ENCODE results near the gene PTPRT.

PTPRT gene

DNA sequence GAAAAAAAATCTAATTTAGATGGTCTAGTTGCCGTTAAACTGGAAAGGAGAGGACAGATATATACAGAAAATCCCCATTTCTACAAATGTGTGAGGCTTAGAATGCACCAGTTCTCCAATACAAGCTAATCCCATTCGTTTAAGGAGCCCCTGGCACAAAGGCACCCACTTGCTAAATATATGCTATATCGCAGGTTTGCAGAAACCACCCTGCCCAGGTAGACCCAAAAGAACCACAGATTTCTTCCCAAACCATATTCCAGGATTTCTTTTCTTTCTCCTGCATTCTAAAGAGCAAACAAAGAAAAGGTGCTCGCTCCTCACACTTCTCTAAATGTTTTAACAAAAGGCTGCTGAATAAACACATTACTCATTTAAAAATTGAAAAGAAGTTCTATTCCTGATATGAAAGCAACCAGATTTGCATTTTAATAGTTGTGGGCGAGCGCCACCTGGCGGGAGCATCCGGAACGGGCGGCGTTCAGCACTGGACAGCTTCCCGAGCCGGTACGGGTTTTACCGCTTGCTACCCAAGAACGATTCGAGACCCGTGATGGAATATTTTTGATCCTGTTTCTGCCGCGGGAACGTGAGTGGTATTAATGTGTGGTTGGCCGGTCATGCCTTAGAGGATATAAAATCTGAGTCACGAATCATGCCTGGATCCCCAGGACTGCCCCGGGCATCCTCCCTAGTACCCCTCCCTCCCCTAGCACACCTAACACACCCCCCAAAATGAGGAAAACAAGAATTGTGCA, 2.1 kb downstream of the PTPRT start:
- Histone ChIP-seq H3K9me3 (ENCODE audit: insufficient read depth, low read depth, low read length) (no peaks in the 10 kb centered on the region), H3K36me3 (ENCODE audit: insufficient read depth, low read length) (no peaks in the 10 kb centered on the region), H3K27me3 (ENCODE audit: insufficient read depth, low read length) (peaks cover 50% of the 10 kb centered on the region), H3K4me3 (ENCODE audit: low read length) (peak overlapping the region; percentile 41), H3K4me1 (ENCODE audit: insufficient read depth, low read length) (peaks cover 8% of the 10 kb centered on the region; the same call in 1 of the 2 replicates), H3K9ac (ENCODE audit: low read depth, low read length) (no peak overlapping the region), H3K27ac (ENCODE audit: low read depth, low read length) (no peak overlapping the region)
- WGBS: 15% methylated on average over 24 of the region's 24 CpGs

- no peak overlapping the region for H3K4me3 ChIP-seq (ENCODE audit: low read length)
- 80% methylated on average over 9 of the region's 9 CpGs for WGBS
- H3K9ac ChIP-seq (ENCODE audit: low read depth, low read length): no peak overlapping the region
- H3K27ac ChIP-seq (ENCODE audit: low read depth, low read length): no peak overlapping the region
- H3K27me3 ChIP-seq (ENCODE audit: insufficient read depth, low read length): peaks cover 38% of the 10 kb centered on the region
- peaks cover 8% of the 10 kb centered on the region; the same call in 1 of the 2 replicates for H3K4me1 ChIP-seq (ENCODE audit: insufficient read depth, low read length)
- no peaks in the 10 kb centered on the region for H3K9me3 ChIP-seq (ENCODE audit: insufficient read depth, low read depth, low read length)
- no peaks in the 10 kb centered on the region for H3K36me3 ChIP-seq (ENCODE audit: insufficient read depth, low read length)
Measured at GRCh38 chr20:43186312-43186711, 3.4 kb downstream of the PTPRT start.

GRCh38 chr20:43185901-43186300, 3.8 kb downstream of the PTPRT start:
- Histone ChIP-seq H3K9ac (ENCODE audit: low read depth, low read length) (no peak overlapping the region), H3K27me3 (ENCODE audit: insufficient read depth, low read length) (peaks cover 34% of the 10 kb centered on the region), H3K9me3 (ENCODE audit: insufficient read depth, low read depth, low read length) (no peaks in the 10 kb centered on the region), H3K4me3 (ENCODE audit: low read length) (no peak overlapping the region), H3K27ac (ENCODE audit: low read depth, low read length) (no peak overlapping the region), H3K4me1 (ENCODE audit: insufficient read depth, low read length) (peaks cover 8% of the 10 kb centered on the region; the same call in 1 of the 2 replicates), H3K36me3 (ENCODE audit: insufficient read depth, low read length) (no peaks in the 10 kb centered on the region)
- WGBS: 85% methylated on average over 4 of the region's 4 CpGs

DNA sequence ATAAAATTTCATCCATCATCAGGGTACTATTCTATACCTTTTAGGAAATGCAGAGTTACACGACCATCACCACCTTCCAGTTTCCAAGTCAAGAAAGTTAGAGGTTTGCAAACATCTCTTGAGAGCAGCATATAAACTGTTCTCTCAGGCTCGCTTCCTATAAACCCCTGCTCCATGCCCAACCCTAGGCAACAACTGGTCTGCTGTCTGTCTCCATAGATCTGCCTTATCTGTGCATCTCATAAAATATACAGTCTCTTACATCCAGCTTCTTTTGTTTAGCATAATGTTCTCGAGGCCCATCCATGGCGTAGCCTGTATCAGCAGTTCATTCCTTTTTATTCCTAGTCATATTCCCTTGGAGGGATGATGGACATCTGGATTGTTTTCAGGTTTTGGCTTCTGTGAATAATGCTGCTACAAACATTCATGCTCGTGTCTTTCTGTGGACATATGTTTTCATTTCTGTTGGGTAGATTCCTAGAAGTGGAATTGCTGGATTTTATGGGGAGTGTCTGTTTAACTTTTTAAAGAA, 6.1 kb downstream of the PTPRT start:
- no peak overlapping the region for H3K4me3 ChIP-seq (ENCODE audit: low read length)
- 85% methylated on average over 5 of the region's 5 CpGs for WGBS
- no peak overlapping the region for H3K9ac ChIP-seq (ENCODE audit: low read depth, low read length)
- H3K36me3 ChIP-seq (ENCODE audit: insufficient read depth, low read length): no peaks in the 10 kb centered on the region
- H3K27ac ChIP-seq (ENCODE audit: low read depth, low read length): no peak overlapping the region
- no peaks in the 10 kb centered on the region for H3K9me3 ChIP-seq (ENCODE audit: insufficient read depth, low read depth, low read length)
- H3K4me1 ChIP-seq (ENCODE audit: insufficient read depth, low read length): peaks cover 8% of the 10 kb centered on the region; the same call in 1 of the 2 replicates
- H3K27me3 ChIP-seq (ENCODE audit: insufficient read depth, low read length): peaks cover 13% of the 10 kb centered on the region

DNA sequence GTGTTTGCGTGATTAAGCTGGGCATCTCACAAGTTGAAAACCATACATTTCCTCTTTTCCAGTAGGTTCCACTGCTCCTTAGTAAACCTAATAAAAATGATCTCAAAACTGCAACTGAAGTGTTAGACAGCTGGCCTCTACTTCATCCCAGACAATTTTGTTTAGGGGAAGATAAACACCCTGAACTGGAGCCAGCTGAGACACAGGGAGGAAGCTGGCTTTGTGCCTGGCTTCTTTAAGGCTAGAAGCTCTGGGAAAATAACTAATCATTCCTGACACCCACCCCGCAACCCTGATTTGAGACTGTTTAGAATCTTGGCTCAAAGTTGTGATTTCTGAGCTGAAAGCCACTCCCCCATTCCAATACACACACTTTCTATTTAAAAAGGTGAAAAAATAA, 11.6 kb downstream of the PTPRT start:
- Histone ChIP-seq H3K4me1 (ENCODE audit: insufficient read depth, low read length) (no peaks in the 10 kb centered on the region), H3K9me3 (ENCODE audit: insufficient read depth, low read depth, low read length) (0 out of 2 replicates have a peak, but pooled peaks cover 2% of the 10 kb centered on the region), H3K36me3 (ENCODE audit: insufficient read depth, low read length) (no peaks in the 10 kb centered on the region), H3K27ac (ENCODE audit: low read depth, low read length) (no peak overlapping the region), H3K9ac (ENCODE audit: low read depth, low read length) (no peak overlapping the region), H3K27me3 (ENCODE audit: insufficient read depth, low read length) (no peaks in the 10 kb centered on the region), H3K4me3 (ENCODE audit: low read length) (no peak overlapping the region)
- WGBS: no CpG with 5 or more reads among the region's 2 CpGs

DNA sequence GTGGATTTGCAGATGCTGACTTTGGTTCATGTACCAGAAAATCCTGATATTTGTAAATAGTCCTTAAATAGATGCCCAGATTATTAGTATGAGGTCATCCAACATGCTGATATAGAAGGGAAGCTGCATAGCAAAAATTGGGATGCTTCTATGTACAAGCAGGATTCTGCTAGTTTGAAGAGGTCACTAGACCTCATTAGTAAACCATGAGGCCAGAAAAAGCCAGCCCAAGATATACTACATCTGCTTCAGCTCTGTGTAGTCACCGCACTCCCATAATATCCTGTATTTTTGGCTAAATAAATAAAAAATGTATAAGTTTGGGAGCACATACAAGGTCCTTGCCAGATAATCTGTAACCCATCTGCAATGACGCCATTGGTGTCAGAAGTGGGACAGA, 13.0 kb downstream of the PTPRT start:
- Histone ChIP-seq H3K36me3 (ENCODE audit: insufficient read depth, low read length) (no peaks in the 10 kb centered on the region), H3K9ac (ENCODE audit: low read depth, low read length) (no peak overlapping the region), H3K4me1 (ENCODE audit: insufficient read depth, low read length) (no peaks in the 10 kb centered on the region), H3K4me3 (ENCODE audit: low read length) (no peak overlapping the region), H3K9me3 (ENCODE audit: insufficient read depth, low read depth, low read length) (0 out of 2 replicates have a peak, but pooled peaks cover 2% of the 10 kb centered on the region), H3K27me3 (ENCODE audit: insufficient read depth, low read length) (no peaks in the 10 kb centered on the region), H3K27ac (ENCODE audit: low read depth, low read length) (no peak overlapping the region)
- 79% methylated on average over 1 of the region's 2 CpGs for WGBS

DNA sequence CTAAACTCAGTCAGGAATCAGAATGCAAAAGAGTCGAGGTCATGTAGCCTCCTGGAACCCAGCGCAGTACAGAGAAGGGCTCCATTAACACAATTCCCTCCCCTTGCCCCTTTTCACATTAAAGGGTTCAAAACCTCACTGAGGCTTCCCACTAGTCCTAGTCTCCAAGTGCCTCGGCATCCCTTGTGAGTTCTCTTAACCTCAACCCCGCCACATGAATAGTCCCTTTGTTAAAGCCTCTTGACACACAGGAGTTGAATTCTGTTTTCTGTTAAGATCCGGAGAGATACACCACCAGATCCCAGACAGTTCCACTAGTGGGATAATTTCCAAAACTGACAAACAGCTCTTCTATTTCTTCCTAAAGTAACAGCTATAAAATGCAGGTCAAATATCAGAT, 17.8 kb downstream of the PTPRT start:
- no peak overlapping the region for H3K27ac ChIP-seq (ENCODE audit: low read depth, low read length)
- no peaks in the 10 kb centered on the region for H3K27me3 ChIP-seq (ENCODE audit: insufficient read depth, low read length)
- 83% methylated on average over 5 of the region's 5 CpGs for WGBS
- H3K4me1 ChIP-seq (ENCODE audit: insufficient read depth, low read length): no peaks in the 10 kb centered on the region
- H3K9ac ChIP-seq (ENCODE audit: low read depth, low read length): no peak overlapping the region
- no peaks in the 10 kb centered on the region for H3K36me3 ChIP-seq (ENCODE audit: insufficient read depth, low read length)
- no peaks in the 10 kb centered on the region for H3K9me3 ChIP-seq (ENCODE audit: insufficient read depth, low read depth, low read length)
- no peak overlapping the region for H3K4me3 ChIP-seq (ENCODE audit: low read length)

DNA sequence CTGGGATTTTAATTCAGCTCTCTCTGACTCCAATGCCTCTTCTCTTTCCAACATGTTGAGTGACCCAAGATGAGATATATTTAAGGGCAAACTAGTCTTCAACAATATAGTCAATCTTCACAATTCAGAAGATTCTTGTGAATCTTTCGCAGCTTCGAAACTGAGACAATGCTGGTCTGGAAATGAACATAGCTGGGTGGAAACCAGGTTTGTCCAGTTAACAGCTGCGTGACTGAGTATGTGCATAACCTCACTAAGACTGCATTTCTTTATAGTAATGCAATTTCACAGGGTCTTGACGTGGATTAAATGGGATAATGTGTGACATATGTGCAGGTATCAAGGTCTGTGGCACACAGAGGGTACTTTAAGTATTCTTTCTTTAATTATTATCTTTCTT, 18.9 kb downstream of the PTPRT start:
- H3K4me3 ChIP-seq (ENCODE audit: low read length): no peak overlapping the region
- H3K36me3 ChIP-seq (ENCODE audit: insufficient read depth, low read length): no peaks in the 10 kb centered on the region
- no peak overlapping the region for H3K9ac ChIP-seq (ENCODE audit: low read depth, low read length)
- 88% methylated on average over 3 of the region's 4 CpGs for WGBS
- no peak overlapping the region for H3K27ac ChIP-seq (ENCODE audit: low read depth, low read length)
- H3K9me3 ChIP-seq (ENCODE audit: insufficient read depth, low read depth, low read length): no peaks in the 10 kb centered on the region
- no peaks in the 10 kb centered on the region for H3K4me1 ChIP-seq (ENCODE audit: insufficient read depth, low read length)
- no peaks in the 10 kb centered on the region for H3K27me3 ChIP-seq (ENCODE audit: insufficient read depth, low read length)

GRCh38 chr20:43167615-43168014, 22.1 kb downstream of the PTPRT start:
- Histone ChIP-seq H3K4me1 (ENCODE audit: insufficient read depth, low read length) (no peaks in the 10 kb centered on the region), H3K27me3 (ENCODE audit: insufficient read depth, low read length) (no peaks in the 10 kb centered on the region), H3K36me3 (ENCODE audit: insufficient read depth, low read length) (no peaks in the 10 kb centered on the region), H3K4me3 (ENCODE audit: low read length) (no peak overlapping the region), H3K9me3 (ENCODE audit: insufficient read depth, low read depth, low read length) (no peaks in the 10 kb centered on the region), H3K27ac (ENCODE audit: low read depth, low read length) (no peak overlapping the region), H3K9ac (ENCODE audit: low read depth, low read length) (no peak overlapping the region)

DNA sequence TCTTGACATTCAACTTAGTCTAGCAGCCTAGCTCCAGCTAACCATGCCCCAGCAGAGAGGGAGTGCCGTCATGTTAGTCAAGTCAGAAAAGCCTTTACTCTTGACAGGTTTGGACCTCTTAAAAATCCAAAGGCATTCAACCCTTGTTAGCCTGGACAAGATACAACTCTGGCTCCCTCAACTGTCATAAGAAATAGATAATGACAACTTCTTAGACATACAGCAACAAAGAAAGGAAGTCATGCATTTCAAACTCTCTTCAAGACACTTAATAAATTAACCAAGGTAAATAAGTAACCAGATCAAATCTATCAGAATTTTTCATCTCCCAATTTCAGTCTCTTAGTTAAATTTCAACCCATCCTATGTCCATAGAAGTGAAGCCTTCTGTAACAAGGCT, 22.7 kb downstream of the PTPRT start:
- H3K9ac ChIP-seq (ENCODE audit: low read depth, low read length): no peak overlapping the region
- no peaks in the 10 kb centered on the region for H3K27me3 ChIP-seq (ENCODE audit: insufficient read depth, low read length)
- no peaks in the 10 kb centered on the region for H3K36me3 ChIP-seq (ENCODE audit: insufficient read depth, low read length)
- H3K4me1 ChIP-seq (ENCODE audit: insufficient read depth, low read length): no peaks in the 10 kb centered on the region
- no peak overlapping the region for H3K4me3 ChIP-seq (ENCODE audit: low read length)
- 90% methylated on average over 1 of the region's 1 CpG for WGBS
- H3K9me3 ChIP-seq (ENCODE audit: insufficient read depth, low read depth, low read length): no peaks in the 10 kb centered on the region
- no peak overlapping the region for H3K27ac ChIP-seq (ENCODE audit: low read depth, low read length)

DNA sequence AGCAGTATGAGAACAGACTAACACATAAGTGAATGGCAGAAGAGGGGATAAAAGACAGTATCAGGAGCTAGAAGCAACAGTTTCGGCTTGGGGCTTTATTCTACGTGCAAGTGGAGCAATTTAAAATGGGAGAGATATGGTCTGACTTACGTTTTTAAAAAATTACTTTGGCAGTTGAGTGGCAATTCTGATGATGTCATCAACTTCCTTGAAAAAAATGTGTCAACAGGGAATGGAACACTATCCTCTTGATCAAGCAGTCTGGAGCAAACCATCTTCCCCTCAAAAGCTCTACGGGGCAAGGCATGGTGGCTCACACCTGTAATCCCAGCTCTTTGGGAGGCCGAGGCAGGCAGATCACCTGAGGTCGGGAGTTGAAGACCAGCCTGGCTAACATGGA, 24.1 kb downstream of the PTPRT start:
- 94% methylated on average over 6 of the region's 6 CpGs for WGBS
- H3K9me3 ChIP-seq (ENCODE audit: insufficient read depth, low read depth, low read length): no peaks in the 10 kb centered on the region
- no peaks in the 10 kb centered on the region for H3K4me1 ChIP-seq (ENCODE audit: insufficient read depth, low read length)
- H3K27me3 ChIP-seq (ENCODE audit: insufficient read depth, low read length): no peaks in the 10 kb centered on the region
- no peaks in the 10 kb centered on the region for H3K36me3 ChIP-seq (ENCODE audit: insufficient read depth, low read length)
- no peak overlapping the region for H3K27ac ChIP-seq (ENCODE audit: low read depth, low read length)
- no peak overlapping the region for H3K4me3 ChIP-seq (ENCODE audit: low read length)
- no peak overlapping the region for H3K9ac ChIP-seq (ENCODE audit: low read depth, low read length)

All from HUES64 (cell line).